22Rv1 (cell line): Measurements from ENCODE around the gene VEPH1.

ENCODE experiments used
- ZFX ChIP-seq: fragments of 450-650 bp; IDR thresholded peaks from 2 replicates; pipeline ENCODE4 v1.6.1; 2017; ENCODE audit warnings: antibody characterized with exemption, borderline replicate concordance
- TF ChIP-seq, protein P1 (sequence below): fragments of 450-650 bp; IDR thresholded peaks from 2 replicates; pipeline ENCODE4 v1.5.1; 2017; ENCODE audit warnings: mild to moderate bottlenecking

DNA sequence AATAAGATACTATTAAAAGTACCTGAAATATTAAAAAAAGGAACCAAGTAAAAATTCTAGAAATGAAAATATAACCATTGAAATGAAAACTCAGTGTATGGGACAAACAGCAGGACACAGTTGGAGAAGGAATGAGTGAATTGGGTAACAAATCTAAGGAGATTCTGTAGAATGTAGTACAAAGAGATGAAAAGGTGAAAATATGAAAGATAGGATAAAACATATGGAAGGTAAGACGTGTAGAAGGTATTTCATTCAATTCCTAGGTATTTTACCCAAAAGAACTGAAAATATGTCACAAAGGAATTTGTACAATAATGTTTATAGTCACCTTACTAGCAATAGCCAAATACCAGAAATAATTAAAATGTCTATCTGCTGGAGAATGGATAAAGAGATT, 260.4 kb downstream of the VEPH1 start:
- TF ChIP-seq, protein P1, sequence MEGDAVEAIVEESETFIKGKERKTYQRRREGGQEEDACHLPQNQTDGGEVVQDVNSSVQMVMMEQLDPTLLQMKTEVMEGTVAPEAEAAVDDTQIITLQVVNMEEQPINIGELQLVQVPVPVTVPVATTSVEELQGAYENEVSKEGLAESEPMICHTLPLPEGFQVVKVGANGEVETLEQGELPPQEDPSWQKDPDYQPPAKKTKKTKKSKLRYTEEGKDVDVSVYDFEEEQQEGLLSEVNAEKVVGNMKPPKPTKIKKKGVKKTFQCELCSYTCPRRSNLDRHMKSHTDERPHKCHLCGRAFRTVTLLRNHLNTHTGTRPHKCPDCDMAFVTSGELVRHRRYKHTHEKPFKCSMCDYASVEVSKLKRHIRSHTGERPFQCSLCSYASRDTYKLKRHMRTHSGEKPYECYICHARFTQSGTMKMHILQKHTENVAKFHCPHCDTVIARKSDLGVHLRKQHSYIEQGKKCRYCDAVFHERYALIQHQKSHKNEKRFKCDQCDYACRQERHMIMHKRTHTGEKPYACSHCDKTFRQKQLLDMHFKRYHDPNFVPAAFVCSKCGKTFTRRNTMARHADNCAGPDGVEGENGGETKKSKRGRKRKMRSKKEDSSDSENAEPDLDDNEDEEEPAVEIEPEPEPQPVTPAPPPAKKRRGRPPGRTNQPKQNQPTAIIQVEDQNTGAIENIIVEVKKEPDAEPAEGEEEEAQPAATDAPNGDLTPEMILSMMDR: no peak
- no peak for TF ChIP-seq ZFX
